Activated CD8-positive, alpha-beta T cell treated with anti-CD3 and anti-CD28 coated beads, Interleukin-2, amount 10 ng/mL, durations not matched to agents 7 days and 5 days (primary cell): Measurements from ENCODE around the gene PPM1H. TPM values are rescaled to one million over a fixed set of nuclear protein-coding genes. Genes with fewer than 3 reads are reported as not detected.
A peak's percentile ranks its signal among the peaks of the same experiment; 100 is the strongest.
"Not testable (repeated sequence)": the region's sequence is repeated elsewhere in the genome, so short reads cannot be mapped to it uniquely, and the experiment has no call there.

Source experiments
- ATAC-seq: fragments of 150-1000 bp; cut with Tn5 transposase; one replicate; pipeline ENCODE4 v1.10.0; 2021; ENCODE audit warnings: moderate library complexity
- CTCF ChIA-PET: fragments of 350-600 bp; sonication (Branson Sonifier 250); formaldehyde crosslinking; loops from one replicate; lab custom pipeline; 2021; ENCODE audit warnings: antibody characterized with exemption; lab: Charles Lee
- POLR2A ChIA-PET: fragments of 350-600 bp; sonication (Branson Sonifier 250); formaldehyde crosslinking; loops from one replicate; lab custom pipeline; 2021; ENCODE audit warnings: antibody characterized with exemption; lab: Charles Lee
- DNase-seq: peaks from one replicate; pipeline ENCODE4 v3.0.0-alpha.2; 2020
- H3K27ac Mint-ChIP-seq: one replicate; pipeline ENCODE4 v1.8.0; 2021; ENCODE audit warnings: mild to moderate bottlenecking, mixed read lengths
- H3K27me3 Mint-ChIP-seq: one replicate; pipeline ENCODE4 v1.8.0; 2021; ENCODE audit warnings: low read depth, mixed read lengths
- H3K36me3 Mint-ChIP-seq: one replicate; pipeline ENCODE4 v1.8.0; 2021; ENCODE audit warnings: low read depth, mixed read lengths
- H3K4me1 Mint-ChIP-seq: one replicate; pipeline ENCODE4 v1.8.0; 2021; ENCODE audit warnings: low read depth, mixed read lengths
- H3K4me3 Mint-ChIP-seq: one replicate; pipeline ENCODE4 v1.8.0; 2021; ENCODE audit warnings: mild to moderate bottlenecking, mixed read lengths
- H3K9me3 Mint-ChIP-seq: one replicate; pipeline ENCODE4 v1.8.0; 2022; ENCODE audit warnings: mixed read lengths; ENCODE audit not compliant: insufficient read depth
- total RNA-seq, 2 experiments: library from RNA; stranded (reverse); gene quantifications; one replicate each; pipeline ENCODE4 v1.2.3, GENCODE V29; 2021

The PPM1H gene
- total RNA-seq, 2 experiments from 2014 or later = not detected

DNA sequence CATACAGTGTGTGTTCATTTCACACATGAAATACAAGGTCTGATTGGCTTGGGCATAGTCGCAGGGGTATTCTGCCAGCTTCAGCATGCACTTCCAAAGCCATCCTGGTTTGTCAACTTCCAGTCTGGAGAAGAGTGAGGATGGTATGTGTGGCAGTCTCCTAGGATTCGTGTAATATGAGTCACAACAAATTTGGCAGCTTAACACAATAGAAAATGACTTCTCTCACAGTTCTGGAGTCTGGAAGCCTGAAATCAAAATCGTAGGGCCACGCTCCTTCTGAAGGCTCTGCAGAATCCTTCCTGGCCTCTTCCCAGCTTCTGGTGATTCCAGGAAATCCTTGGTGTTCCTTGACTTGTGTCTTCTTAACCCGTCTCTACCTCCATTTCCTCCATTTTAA, 167.5 kb downstream of the PPM1H start:
- no peak overlapping the region for H3K27ac Mint-ChIP-seq
- H3K4me1 Mint-ChIP-seq = peaks cover 7% of the 10 kb centered on the region
- POLR2A ChIA-PET = no interaction called here
- no peaks in the 10 kb centered on the region for H3K9me3 Mint-ChIP-seq
- CTCF ChIA-PET = interaction anchor here (1.0 kb wide), 1 partner anchor 27 kb away, joined by 3 read pairs; no protein-coding TSS in a partner anchor
- no peak for DNase-seq
- peaks cover 18% of the 10 kb centered on the region for H3K27me3 Mint-ChIP-seq
- no peak overlapping the region for H3K4me3 Mint-ChIP-seq
- no peak for ATAC-seq
- H3K36me3 Mint-ChIP-seq = no peaks in the 10 kb centered on the region

DNA sequence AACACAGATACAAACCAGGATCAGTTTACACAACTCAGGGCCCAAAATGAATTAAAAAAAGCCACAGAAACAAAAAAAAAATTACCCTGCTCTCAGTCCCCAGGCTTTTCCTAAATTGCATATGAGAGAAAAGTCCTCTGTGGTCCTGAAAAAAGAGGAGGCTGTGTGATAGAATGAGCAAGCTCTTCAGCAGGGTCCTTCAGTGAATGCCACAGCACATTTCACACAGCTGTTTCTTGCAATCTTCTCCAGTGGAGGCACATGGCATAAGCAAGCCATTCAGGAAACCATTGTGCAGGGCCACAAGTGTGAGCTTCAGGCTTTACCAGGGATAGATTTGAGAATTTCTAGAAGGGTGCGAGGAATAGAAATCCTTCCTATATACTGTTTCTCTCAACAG, 168.5 kb downstream of the PPM1H start:
- Mint-ChIP-seq H3K9me3 (no peaks in the 10 kb centered on the region), H3K27me3 (peaks cover 18% of the 10 kb centered on the region), H3K27ac (no peak overlapping the region), H3K36me3 (no peaks in the 10 kb centered on the region), H3K4me3 (no peak overlapping the region), H3K4me1 (peaks cover 7% of the 10 kb centered on the region)
- no peak for ATAC-seq
- POLR2A ChIA-PET = no interaction called here
- no peak for DNase-seq
- CTCF ChIA-PET = no interaction called here

DNA sequence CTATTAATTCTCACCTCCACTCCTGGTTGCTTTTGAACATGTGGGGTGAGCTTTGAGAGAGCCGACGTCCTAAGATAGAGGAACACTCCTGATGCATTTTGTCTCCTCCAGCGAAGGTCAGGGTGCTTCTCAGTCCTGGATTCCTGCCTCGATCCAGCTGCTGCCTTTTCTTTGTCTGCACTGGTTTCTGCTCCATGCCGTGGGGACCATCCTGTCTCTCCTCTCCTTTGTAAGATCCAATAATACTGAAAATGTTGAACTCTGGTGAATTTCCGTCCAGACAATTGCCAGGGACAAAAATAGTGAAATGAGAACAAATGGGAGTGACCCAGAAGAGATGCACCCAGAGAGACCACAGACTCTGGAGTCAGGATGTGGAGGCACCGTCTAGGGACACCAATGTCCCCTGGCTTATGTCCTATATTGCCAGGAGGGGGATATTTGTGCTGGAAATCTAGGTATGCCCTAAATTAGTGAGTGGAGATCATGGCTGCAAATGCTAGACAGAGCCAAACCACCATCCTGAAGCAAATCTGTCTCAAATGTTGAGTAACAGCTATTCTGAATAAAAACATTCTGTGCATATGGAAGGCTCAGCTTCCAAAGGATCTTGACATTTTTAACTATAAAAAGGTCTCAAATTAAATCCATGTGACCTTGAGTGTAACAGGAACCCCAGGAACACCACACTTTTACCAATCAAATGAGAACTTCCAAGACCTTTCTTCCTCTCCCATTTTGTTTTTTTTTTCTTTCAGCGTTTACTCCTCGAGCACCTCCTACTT, 170.9 kb downstream of the PPM1H start:
- no peak for DNase-seq
- H3K4me3 Mint-ChIP-seq = no peak overlapping the region
- no peak for ATAC-seq
- ChIA-PET CTCF (interaction anchor here (1.3 kb wide), 1 partner anchor 30 kb away, joined by 4 read pairs; no protein-coding TSS in a partner anchor), POLR2A (no interaction called here)
- no peaks in the 10 kb centered on the region for H3K36me3 Mint-ChIP-seq
- no peak overlapping the region for H3K27ac Mint-ChIP-seq
- peaks cover 24% of the 10 kb centered on the region for H3K27me3 Mint-ChIP-seq
- no peaks in the 10 kb centered on the region for H3K9me3 Mint-ChIP-seq
- H3K4me1 Mint-ChIP-seq = peaks cover 12% of the 10 kb centered on the region

DNA sequence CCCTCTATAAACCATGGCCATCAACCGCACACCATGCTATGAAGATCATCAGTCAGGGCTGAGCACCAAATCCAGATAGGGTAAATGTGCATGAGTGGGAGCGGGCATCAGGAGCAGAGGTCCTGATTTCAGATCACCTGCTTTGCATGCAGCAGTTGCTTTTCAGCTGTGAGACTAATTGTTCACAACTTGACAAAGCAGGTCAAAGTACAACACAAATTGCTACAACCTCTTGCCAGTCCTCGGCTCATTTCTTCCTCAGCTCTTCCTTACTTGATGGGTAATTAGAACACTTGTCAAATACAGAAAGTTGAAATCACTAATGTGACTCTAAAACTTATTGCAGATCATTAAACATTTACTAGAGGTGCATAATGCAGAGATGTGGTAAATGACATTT, 171.6 kb downstream of the PPM1H start:
- Mint-ChIP-seq H3K9me3 (no peaks in the 10 kb centered on the region), H3K36me3 (no peaks in the 10 kb centered on the region), H3K4me3 (no peak overlapping the region), H3K27ac (no peak overlapping the region), H3K4me1 (peaks cover 16% of the 10 kb centered on the region), H3K27me3 (peaks cover 22% of the 10 kb centered on the region)
- ATAC-seq (no peak), DNase-seq (no peak)
- CTCF ChIA-PET = interaction anchor here (1.3 kb wide), 1 partner anchor 31 kb away, joined by 4 read pairs; no protein-coding TSS in a partner anchor
- POLR2A ChIA-PET = no interaction called here

DNA sequence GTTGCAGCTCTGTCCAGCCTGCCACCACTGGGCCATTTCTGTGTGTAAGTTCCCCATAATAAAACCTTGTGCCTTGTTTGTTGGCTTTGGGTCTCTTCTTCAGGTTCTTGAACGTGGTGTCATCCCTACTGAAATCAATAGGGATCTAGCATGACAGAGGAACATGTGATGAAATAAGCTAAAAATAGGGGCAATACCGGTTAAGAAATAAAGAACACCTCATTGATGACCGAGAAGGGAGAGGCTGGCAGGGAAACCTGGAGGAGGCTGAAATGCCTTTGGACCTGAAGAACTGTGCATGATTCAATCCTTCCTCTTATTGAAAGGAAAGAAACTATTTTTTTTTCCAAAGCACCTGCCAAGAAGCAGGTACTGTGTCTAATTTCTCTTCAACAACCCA, 172.3 kb downstream of the PPM1H start:
- H3K27ac Mint-ChIP-seq = no peak overlapping the region
- ChIA-PET CTCF (interaction anchor here (1.6 kb wide), 1 partner anchor 35 kb away, joined by 4 read pairs; no protein-coding TSS in a partner anchor), POLR2A (no interaction called here)
- peaks cover 13% of the 10 kb centered on the region for H3K4me1 Mint-ChIP-seq
- ATAC-seq (no peak), DNase-seq (no peak)
- no peak overlapping the region for H3K4me3 Mint-ChIP-seq
- peaks cover 22% of the 10 kb centered on the region for H3K27me3 Mint-ChIP-seq
- H3K9me3 Mint-ChIP-seq = no peaks in the 10 kb centered on the region
- H3K36me3 Mint-ChIP-seq = no peaks in the 10 kb centered on the region

DNA sequence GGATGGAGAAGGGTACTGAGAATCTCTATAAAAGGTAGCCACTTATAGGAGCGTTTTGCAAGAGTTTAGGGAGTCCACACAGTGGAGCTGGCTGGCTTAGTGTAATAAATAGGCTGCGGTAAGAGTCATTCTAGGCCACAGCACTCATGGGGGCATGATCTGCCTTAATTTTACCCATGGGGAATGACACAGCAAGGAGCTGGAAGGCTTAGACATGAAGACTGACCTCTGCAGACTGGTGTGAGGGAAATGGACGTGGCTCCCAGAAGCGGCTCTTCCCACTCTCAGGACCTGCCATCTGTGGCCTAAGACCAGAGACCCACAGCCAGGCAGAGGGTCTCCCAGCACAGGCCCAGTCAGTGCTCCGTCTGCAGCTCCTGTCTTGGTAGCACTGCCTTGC, 173.3 kb downstream of the PPM1H start:
- CTCF ChIA-PET = interaction anchor here (1.6 kb wide), 1 partner anchor 36 kb away, joined by 4 read pairs; no protein-coding TSS in a partner anchor
- Mint-ChIP-seq H3K9me3 (no peaks in the 10 kb centered on the region), H3K4me3 (no peak overlapping the region), H3K27ac (no peak overlapping the region), H3K27me3 (peaks cover 22% of the 10 kb centered on the region), H3K36me3 (no peaks in the 10 kb centered on the region), H3K4me1 (peaks cover 16% of the 10 kb centered on the region)
- DNase-seq (no peak), ATAC-seq (no peak)
- POLR2A ChIA-PET = no interaction called here

DNA sequence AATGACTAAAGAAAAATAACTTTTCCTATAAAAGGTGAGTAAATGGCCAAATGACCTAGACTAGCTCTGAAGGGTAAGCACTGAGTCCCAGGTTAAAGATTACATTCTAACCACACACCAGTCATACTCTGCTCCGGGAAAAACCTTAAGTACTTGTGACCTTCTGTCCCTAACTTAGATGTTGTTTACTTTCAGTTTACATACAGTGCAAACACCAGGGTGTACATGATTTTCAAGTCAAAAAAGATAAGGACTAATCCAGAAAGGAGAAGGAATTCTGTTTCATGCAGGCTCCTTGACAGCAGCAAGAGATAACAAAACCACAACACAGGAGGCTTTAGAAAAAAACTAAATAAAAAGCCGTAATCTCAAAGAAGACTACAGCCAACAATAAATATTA, 174.2 kb downstream of the PPM1H start:
- H3K4me1 Mint-ChIP-seq = peaks cover 16% of the 10 kb centered on the region
- no peak overlapping the region for H3K4me3 Mint-ChIP-seq
- no peak for DNase-seq
- POLR2A ChIA-PET = no interaction called here
- H3K27me3 Mint-ChIP-seq = peaks cover 22% of the 10 kb centered on the region
- H3K36me3 Mint-ChIP-seq = no peaks in the 10 kb centered on the region
- H3K27ac Mint-ChIP-seq = no peak overlapping the region
- CTCF ChIA-PET = no interaction called here
- no peaks in the 10 kb centered on the region for H3K9me3 Mint-ChIP-seq
- no peak for ATAC-seq

DNA sequence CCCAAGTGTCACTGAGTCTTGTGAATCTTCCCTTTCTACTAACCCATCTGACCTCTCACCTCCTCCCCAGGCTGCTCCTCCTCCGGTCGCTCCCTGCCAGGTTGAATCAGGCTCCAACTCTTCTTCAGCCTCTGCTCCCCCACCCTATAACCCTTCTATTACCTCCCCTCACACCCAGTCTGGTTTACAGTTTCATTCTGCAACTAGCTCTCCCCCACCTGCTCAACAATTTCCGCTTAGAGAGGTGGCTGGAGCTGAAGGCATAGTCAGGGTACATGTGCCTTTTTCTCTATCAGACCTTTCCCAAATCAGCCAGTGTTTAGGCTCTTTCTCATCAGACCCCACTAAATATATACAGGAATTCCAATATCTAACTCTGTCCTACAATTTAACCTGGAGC, 174.6 kb downstream of the PPM1H start:
- H3K27ac Mint-ChIP-seq, CTCF ChIA-PET, ATAC-seq, H3K36me3 Mint-ChIP-seq, H3K4me3 Mint-ChIP-seq, H3K9me3 Mint-ChIP-seq, POLR2A ChIA-PET, DNase-seq: not testable (repeated sequence)
- Mint-ChIP-seq H3K4me1 (peaks cover 16% of the 10 kb centered on the region), H3K27me3 (peaks cover 17% of the 10 kb centered on the region)

DNA sequence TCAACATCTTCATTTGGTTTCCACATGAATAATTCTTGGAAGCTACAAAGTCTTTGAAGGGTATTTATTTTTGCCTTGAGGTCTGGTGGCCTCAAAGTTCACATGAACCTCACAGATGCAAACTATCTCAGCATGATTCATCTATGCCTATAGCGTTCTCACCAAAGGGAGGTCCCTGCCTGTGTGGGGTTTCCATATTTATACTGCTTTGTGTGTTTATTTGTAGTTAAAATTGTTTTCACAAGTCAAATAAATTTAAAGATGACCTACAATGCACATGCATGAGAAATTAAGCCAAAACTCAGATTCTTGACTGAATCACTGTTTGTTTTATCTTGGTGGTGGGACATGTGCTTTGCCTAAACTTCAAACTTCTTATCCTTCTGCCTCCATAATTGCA, 176.7 kb downstream of the PPM1H start:
- Mint-ChIP-seq H3K27me3 (peaks cover 11% of the 10 kb centered on the region), H3K4me3 (no peak overlapping the region), H3K9me3 (no peaks in the 10 kb centered on the region), H3K36me3 (no peaks in the 10 kb centered on the region), H3K27ac (no peak overlapping the region), H3K4me1 (peaks cover 16% of the 10 kb centered on the region)
- CTCF ChIA-PET = no interaction called here
- ATAC-seq = peak; percentile 51
- DNase-seq = no peak
- POLR2A ChIA-PET = no interaction called here

DNA sequence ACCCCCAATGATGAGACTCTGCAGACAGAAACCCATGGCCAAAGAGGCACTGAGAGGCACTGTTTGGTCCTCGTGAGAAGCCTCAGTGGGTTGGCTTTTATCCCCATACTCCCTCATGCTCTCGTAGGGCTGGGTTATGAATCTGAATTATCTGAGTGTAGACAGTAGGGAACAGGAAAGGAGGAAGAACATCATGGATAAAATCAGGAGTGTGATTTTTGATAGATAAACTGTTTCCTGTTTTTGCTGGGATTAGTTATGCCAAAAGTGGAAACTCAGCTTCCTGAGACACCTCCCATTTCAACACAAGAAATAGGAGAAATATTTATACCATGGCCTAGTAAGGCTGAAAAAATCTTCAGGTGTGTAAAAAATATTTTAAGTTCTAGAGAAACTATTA, 177.9 kb downstream of the PPM1H start:
- Mint-ChIP-seq H3K9me3 (no peaks in the 10 kb centered on the region), H3K27me3 (peaks cover 12% of the 10 kb centered on the region), H3K4me3 (no peak overlapping the region), H3K36me3 (no peaks in the 10 kb centered on the region), H3K27ac (no peak overlapping the region), H3K4me1 (peaks cover 16% of the 10 kb centered on the region)
- ChIA-PET CTCF (no interaction called here), POLR2A (no interaction called here)
- no peak for DNase-seq
- no peak for ATAC-seq

DNA sequence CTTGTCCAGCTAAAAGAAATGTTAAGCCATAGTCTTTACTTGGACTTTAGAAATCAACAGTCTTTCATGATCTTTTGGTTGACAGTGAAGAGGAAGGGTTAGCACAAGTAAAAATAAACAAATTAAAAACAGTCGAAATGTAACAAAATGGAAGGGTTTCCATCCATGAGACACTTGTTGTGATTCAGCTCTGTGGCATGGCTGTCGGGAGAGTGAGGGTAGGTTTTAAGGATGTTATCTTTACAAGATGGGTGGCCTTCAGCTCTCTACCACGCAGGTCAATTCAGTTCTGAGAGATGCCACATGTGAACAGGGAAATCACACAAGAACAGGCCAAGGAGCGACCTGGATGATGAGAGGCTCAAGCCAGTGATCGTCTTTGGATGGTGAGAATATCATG, 180.2 kb downstream of the PPM1H start:
- CTCF ChIA-PET = no interaction called here
- no peak for ATAC-seq

DNA sequence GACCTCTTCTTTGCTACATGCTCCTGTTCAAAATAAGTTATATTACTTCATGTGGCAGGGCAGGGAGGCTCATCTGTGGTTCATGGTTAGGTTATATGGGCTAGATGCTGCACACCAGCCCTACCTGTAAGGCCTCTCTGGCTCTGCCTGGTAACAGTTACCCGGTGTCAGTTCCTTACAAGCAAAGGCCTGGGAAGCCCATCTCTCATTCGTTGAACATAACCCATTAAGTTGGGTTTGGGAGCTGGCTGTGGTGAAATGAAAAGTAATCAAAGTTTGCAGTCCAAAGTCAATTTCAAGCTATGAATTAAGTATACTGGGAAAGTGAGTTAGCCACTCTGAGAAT, 183.2 kb downstream of the PPM1H start:
- no peaks in the 10 kb centered on the region for H3K4me1 Mint-ChIP-seq
- no peaks in the 10 kb centered on the region for H3K9me3 Mint-ChIP-seq
- no peak for DNase-seq
- H3K36me3 Mint-ChIP-seq = no peaks in the 10 kb centered on the region
- peaks cover 28% of the 10 kb centered on the region for H3K27me3 Mint-ChIP-seq
- ChIA-PET POLR2A (no interaction called here), CTCF (interaction anchor here (0.9 kb wide), 1 partner anchor 170 kb away, joined by 3 read pairs; no protein-coding TSS in a partner anchor)
- no peak overlapping the region for H3K4me3 Mint-ChIP-seq
- no peak overlapping the region for H3K27ac Mint-ChIP-seq
- ATAC-seq = no peak

More for the DNA sequence above, 180.2 kb downstream of the PPM1H start:
- Mint-ChIP-seq H3K27ac (no peak overlapping the region), H3K9me3 (no peaks in the 10 kb centered on the region), H3K4me1 (peaks cover 11% of the 10 kb centered on the region), H3K36me3 (no peaks in the 10 kb centered on the region), H3K27me3 (peaks cover 22% of the 10 kb centered on the region), H3K4me3 (no peak overlapping the region)
- DNase-seq = no peak
- POLR2A ChIA-PET = no interaction called here
